GM06990 (cell line): ENCODE data around the gene RBKS.

Source experiments
- DNase-seq: peaks from one replicate; pipeline ENCODE4 v3.0.0-alpha.2; 2011; ENCODE audit not compliant: insufficient read length; ENCODE audit errors: extremely low read depth
- H3K27me3 ChIP-seq: replicated peaks from 2 replicates; pipeline ENCODE4 v1.6.0; 2011; ENCODE audit warnings: low read length; ENCODE audit not compliant: control insufficient read depth, insufficient read depth
- H3K36me3 ChIP-seq: 2 replicates; pipeline ENCODE4 v1.5.1; 2011; ENCODE audit warnings: low read length; ENCODE audit not compliant: control insufficient read depth, insufficient read depth
- H3K4me3 ChIP-seq: replicated peaks from 2 replicates; pipeline ENCODE4 v1.5.1; 2011; ENCODE audit warnings: low read depth, mild to moderate bottlenecking, control low read depth, low read length
- CTCF ChIP-seq: IDR thresholded peaks from 2 replicates; pipeline ENCODE4 v1.5.1; 2011; ENCODE audit warnings: low read length, control low read depth, mild to moderate bottlenecking, inconsistent platforms; ENCODE audit not compliant: insufficient read depth, poor library complexity, severe bottlenecking

The RBKS gene

GRCh38 chr2:27805180-27805579 is 85.0 kb downstream of the RBKS start:
- TF ChIP-seq CTCF = no peak
- no peak for DNase-seq

GRCh38 chr2:27804146-27804545 is 86.0 kb downstream of the RBKS start:
- Histone ChIP-seq H3K4me3 (no peak overlapping the region), H3K36me3 (no peaks in the 10 kb centered on the region), H3K27me3 (no peaks in the 10 kb centered on the region)
- DNase-seq = no peak
- no peak for TF ChIP-seq CTCF

More at GRCh38 chr2:27805180-27805579, 85.0 kb downstream of the RBKS start:
- Histone ChIP-seq H3K36me3 (no peaks in the 10 kb centered on the region), H3K27me3 (no peaks in the 10 kb centered on the region), H3K4me3 (no peak overlapping the region)

GRCh38 chr2:27803046-27803445 is 87.1 kb downstream of the RBKS start:
- no peak for TF ChIP-seq CTCF

GRCh38 chr2:27802547-27802946 is 87.6 kb downstream of the RBKS start:
- Histone ChIP-seq H3K4me3 (no peak overlapping the region), H3K36me3 (no peaks in the 10 kb centered on the region), H3K27me3 (no peaks in the 10 kb centered on the region)
- TF ChIP-seq CTCF = no peak
- no peak for DNase-seq

More at GRCh38 chr2:27803046-27803445, 87.1 kb downstream of the RBKS start:
- no peak overlapping the region for H3K4me3 ChIP-seq
- H3K27me3 ChIP-seq = no peaks in the 10 kb centered on the region
- H3K36me3 ChIP-seq = no peaks in the 10 kb centered on the region
- DNase-seq = no peak

GRCh38 chr2:27800856-27801255 is 89.3 kb downstream of the RBKS start:
- no peaks in the 10 kb centered on the region for H3K27me3 ChIP-seq
- DNase-seq = no peak
- no peaks in the 10 kb centered on the region for H3K36me3 ChIP-seq
- TF ChIP-seq CTCF = no peak
- no peak overlapping the region for H3K4me3 ChIP-seq

- Histone ChIP-seq H3K4me3 (no peak overlapping the region), H3K27me3 (no peaks in the 10 kb centered on the region), H3K36me3 (no peaks in the 10 kb centered on the region)
- TF ChIP-seq CTCF = no peak
- no peak for DNase-seq
Measured at GRCh38 chr2:27799646-27800010, 90.6 kb downstream of the RBKS start.
